Measurements from ENCODE around the gene NLK.

GRCh38 chr17:28057731-28058246 is 15.3 kb downstream of the NLK start:
- TF ChIP-seq SIN3A (IDR thresholded peaks at IDR 0.05; ENCODE audit: borderline replicate concordance, insufficient read depth, low read depth, low read length) (no peak), POLR2AphosphoS5 (IDR thresholded peaks at IDR 0.05; ENCODE audit: low read depth, low read length) (no peak), CTCF (IDR thresholded peaks at IDR 0.05) (no peak), TCF7L2 (IDR thresholded peaks at IDR 0.05; ENCODE audit: low read depth, low read length) (no peak)
